PC-3 (cell line): ENCODE data around the gene STUM. TPM values are rescaled to one million over a fixed set of nuclear protein-coding genes. Genes with fewer than 3 reads are reported as not detected.

Source experiments
- ATAC-seq: fragments of 200-7000 bp; cut with Tn5 transposase; 2 replicates; pipeline ENCODE4 v1.9.1; 2020; ENCODE audit warnings: mild to moderate bottlenecking, moderate library complexity
- BruUV-seq: library from RNA; stranded (reverse); fragments of 400-500 nt; replicated peaks from 2 replicates; lab custom pipeline; 2021; lab: Mats Ljungman, UMichigan
- CTCF ChIA-PET: fragments of 300-600 bp; sonication (Branson Sonifier 250); formaldehyde crosslinking; loops from one replicate; lab custom pipeline; 2022; ENCODE audit warnings: antibody characterized with exemption; lab: Charles Lee
- POLR2A ChIA-PET: fragments of 300-600 bp; sonication (Branson Sonifier 250); formaldehyde crosslinking; loops from one replicate; lab custom pipeline; 2022; ENCODE audit warnings: antibody characterized with exemption; ENCODE audit not compliant: unreplicated experiment; lab: Charles Lee
- DNase-seq: peaks from one replicate; pipeline ENCODE4 v3.0.0-alpha.2; 2015
- H2AFZ ChIP-seq: fragments of 300-600 bp; sonication (generic); 2 replicates; pipeline ENCODE4 v1.6.0; 2016; ENCODE audit warnings: antibody characterized with exemption, low read length
- H3F3A ChIP-seq: fragments of 300-600 bp; sonication (generic); one replicate; pipeline ENCODE4 v1.6.0; 2017; ENCODE audit warnings: antibody characterized with exemption, low read length, control low read depth, mild to moderate bottlenecking; ENCODE audit not compliant: unreplicated experiment
- H3K27ac ChIP-seq: fragments of 300-600 bp; sonication (generic); 2 replicates; pipeline ENCODE4 v1.5.1; 2016; ENCODE audit warnings: mild to moderate bottlenecking, low read length
- H3K27me3 ChIP-seq: fragments of 300-600 bp; sonication (generic); 2 replicates; pipeline ENCODE4 v1.6.1; 2016; ENCODE audit warnings: low read length, mixed read lengths
- H3K36me3 ChIP-seq: fragments of 300-600 bp; sonication (generic); 2 replicates; pipeline ENCODE4 v1.6.1; 2016; ENCODE audit warnings: low read depth, mixed run types, low read length, mixed read lengths
- H3K4me1 ChIP-seq: fragments of 300-600 bp; sonication (generic); 2 replicates; pipeline ENCODE4 v1.5.1; 2016; ENCODE audit warnings: low read length; ENCODE audit not compliant: insufficient read depth
- H3K4me2 ChIP-seq: fragments of 300-600 bp; sonication (generic); 2 replicates; pipeline ENCODE4 v1.6.0; 2016; ENCODE audit warnings: low read length
- H3K4me3 ChIP-seq: fragments of 300-600 bp; sonication (generic); 2 replicates; pipeline ENCODE4 v1.5.1; 2016; ENCODE audit warnings: mild to moderate bottlenecking, low read length, mixed read lengths
- H3K79me2 ChIP-seq: fragments of 300-600 bp; sonication (generic); 2 replicates; pipeline ENCODE4 v1.6.1; 2017; ENCODE audit warnings: low read length, mixed read lengths
- H3K9ac ChIP-seq: fragments of 300-600 bp; sonication (generic); 2 replicates; pipeline ENCODE4 v1.6.0; 2016; ENCODE audit warnings: mild to moderate bottlenecking, low read length
- H3K9me2 ChIP-seq: fragments of 300-600 bp; sonication (generic); replicated peaks from 2 replicates; pipeline ENCODE4 v1.6.1; 2016; ENCODE audit warnings: mixed run types, low read length, mixed read lengths
- H3K9me3 ChIP-seq: fragments of 300-600 bp; sonication (generic); 2 replicates; pipeline ENCODE4 v1.6.1; 2016; ENCODE audit warnings: low read length, mixed read lengths
- H4K20me1 ChIP-seq: fragments of 300-600 bp; sonication (generic); 2 replicates; pipeline ENCODE4 v1.6.1; 2016; ENCODE audit warnings: low read length, mixed read lengths
- EZH2 ChIP-seq: fragments of 300-600 bp; sonication (generic); IDR thresholded peaks from one replicate; pipeline ENCODE4 v1.6.1; 2017; ENCODE audit warnings: antibody characterized with exemption, mild to moderate bottlenecking, low read length; ENCODE audit not compliant: unreplicated experiment
- EZH2phosphoT487 ChIP-seq: fragments of 300-600 bp; sonication (generic); IDR thresholded peaks from 2 replicates; pipeline ENCODE4 v1.6.1; 2018; ENCODE audit warnings: mild to moderate bottlenecking, antibody characterized with exemption, low read length, borderline replicate concordance
- intact Hi-C: fragments of 100-400 bp; cut with micrococcal nuclease; formaldehyde crosslinking; loops from 2 replicates; pipeline ENCODE4 v1.9.0; 2023
- total RNA-seq: library from RNA; depleted of rRNA; stranded (reverse); fragments of >200 nt; gene quantifications from 2 replicates; pipeline ENCODE4 v1.2.3, GENCODE V29; 2014
- TF ChIP-seq, protein P1 (sequence below): fragments of 300-600 bp; sonication (generic); conservative IDR thresholded peaks from 2 replicates; pipeline ENCODE4 v1.5.1; 2017; ENCODE audit warnings: antibody characterized with exemption, low read depth, mild to moderate bottlenecking, low read length

STUM gene
- total RNA-seq, 1 experiment from 2014 or later: 0.58 TPM

DNA sequence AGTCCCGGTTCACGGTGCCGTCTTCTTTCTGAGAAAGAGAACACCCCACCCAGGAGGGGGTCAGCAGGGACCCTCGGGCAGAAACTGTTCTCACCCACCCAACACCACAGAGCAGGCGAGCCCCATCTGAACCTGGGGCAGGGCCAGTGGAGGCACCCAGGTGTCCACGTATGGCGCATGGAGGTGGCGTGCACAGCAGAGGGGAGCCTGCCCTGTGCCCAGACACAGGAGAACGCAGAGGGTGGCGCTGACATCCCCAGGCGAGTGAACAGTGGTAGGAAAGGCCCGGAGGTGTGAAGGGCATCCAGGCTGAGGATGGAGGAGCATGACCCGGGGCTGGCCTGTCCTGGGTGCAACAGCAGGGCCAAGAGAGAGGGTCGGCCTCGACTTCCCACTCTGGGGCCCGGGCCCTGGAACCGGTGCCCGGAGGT lies 91.1 kb downstream of the STUM start:
- Histone ChIP-seq H3K36me3 (no peaks in the 10 kb centered on the region), H3K9me2 (no peaks in the 10 kb centered on the region), H3K9me3 (no peaks in the 10 kb centered on the region), H3K27ac (no peak overlapping the region), H4K20me1 (no peaks in the 10 kb centered on the region), H3F3A (no peaks in the 10 kb centered on the region), H2AFZ (no peak overlapping the region), H3K9ac (no peak overlapping the region), H3K4me1 (peaks cover 34% of the 10 kb centered on the region), H3K79me2 (no peaks in the 10 kb centered on the region), H3K4me3 (no peak overlapping the region), H3K27me3 (no peaks in the 10 kb centered on the region), H3K4me2 (no peak overlapping the region)
- ATAC-seq (no peak), DNase-seq (no peak)
- CTCF ChIA-PET: no interaction called here
- intact Hi-C loops: no loop called here
- TF ChIP-seq EZH2 (no peak), EZH2phosphoT487 (no peak)
- TF ChIP-seq, protein P1, sequence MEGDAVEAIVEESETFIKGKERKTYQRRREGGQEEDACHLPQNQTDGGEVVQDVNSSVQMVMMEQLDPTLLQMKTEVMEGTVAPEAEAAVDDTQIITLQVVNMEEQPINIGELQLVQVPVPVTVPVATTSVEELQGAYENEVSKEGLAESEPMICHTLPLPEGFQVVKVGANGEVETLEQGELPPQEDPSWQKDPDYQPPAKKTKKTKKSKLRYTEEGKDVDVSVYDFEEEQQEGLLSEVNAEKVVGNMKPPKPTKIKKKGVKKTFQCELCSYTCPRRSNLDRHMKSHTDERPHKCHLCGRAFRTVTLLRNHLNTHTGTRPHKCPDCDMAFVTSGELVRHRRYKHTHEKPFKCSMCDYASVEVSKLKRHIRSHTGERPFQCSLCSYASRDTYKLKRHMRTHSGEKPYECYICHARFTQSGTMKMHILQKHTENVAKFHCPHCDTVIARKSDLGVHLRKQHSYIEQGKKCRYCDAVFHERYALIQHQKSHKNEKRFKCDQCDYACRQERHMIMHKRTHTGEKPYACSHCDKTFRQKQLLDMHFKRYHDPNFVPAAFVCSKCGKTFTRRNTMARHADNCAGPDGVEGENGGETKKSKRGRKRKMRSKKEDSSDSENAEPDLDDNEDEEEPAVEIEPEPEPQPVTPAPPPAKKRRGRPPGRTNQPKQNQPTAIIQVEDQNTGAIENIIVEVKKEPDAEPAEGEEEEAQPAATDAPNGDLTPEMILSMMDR: no peak
- BruUV-seq: no TSS peak
- POLR2A ChIA-PET: no interaction called here

DNA sequence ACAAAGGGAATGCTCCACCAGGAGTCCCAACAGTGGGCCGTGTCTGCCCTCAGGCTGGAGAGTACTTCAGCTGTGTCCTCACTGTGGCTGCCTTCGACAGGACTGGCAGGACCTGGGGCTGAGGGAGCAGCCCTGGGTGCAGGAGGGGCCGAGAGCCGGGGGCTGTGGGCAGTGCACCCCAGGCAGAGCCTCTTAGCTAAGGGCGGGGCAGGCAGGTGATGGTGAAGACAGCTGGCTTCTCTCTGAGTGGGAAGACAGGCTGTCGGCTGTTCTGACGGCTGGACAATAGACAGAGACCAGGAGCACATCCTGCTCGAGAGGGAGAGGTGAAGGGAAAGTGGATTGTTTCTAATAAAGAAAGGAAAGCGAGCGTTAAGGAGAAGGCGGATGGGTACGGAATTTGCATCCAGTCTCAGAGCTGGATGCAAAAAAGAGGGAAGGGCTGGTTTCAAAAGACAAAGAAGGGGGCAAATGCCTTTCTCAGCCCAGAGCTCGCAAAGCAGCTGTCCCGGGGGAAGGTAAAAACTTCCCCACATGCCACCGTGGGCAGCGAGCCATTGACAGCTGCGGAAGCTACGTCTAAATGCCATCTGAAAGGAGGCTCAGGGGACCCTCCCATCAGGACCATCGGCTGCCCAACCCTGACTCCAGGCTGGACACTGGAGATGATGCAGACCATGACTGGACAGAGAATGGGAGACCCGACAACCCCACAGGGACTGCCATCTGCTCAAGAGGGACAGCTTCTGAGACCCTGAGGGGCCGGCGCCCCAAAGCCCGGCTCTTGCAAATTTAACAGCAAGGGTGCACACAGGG lies 92.0 kb downstream of the STUM start:
- ChIA-PET CTCF (no interaction called here), POLR2A (no interaction called here)
- Histone ChIP-seq H3F3A (no peaks in the 10 kb centered on the region), H3K9me3 (no peaks in the 10 kb centered on the region), H2AFZ (no peak overlapping the region), H3K4me1 (peaks cover 34% of the 10 kb centered on the region), H3K36me3 (no peaks in the 10 kb centered on the region), H3K4me2 (no peak overlapping the region), H3K9me2 (no peaks in the 10 kb centered on the region), H3K79me2 (no peaks in the 10 kb centered on the region), H3K9ac (no peak overlapping the region), H4K20me1 (no peaks in the 10 kb centered on the region), H3K4me3 (no peak overlapping the region), H3K27ac (no peak overlapping the region), H3K27me3 (no peaks in the 10 kb centered on the region)
- no TSS peak for BruUV-seq
- no peak for ATAC-seq
- DNase-seq: no peak
- intact Hi-C loops: no loop called here
- TF ChIP-seq EZH2phosphoT487 (no peak), EZH2 (no peak)
- TF ChIP-seq, protein P1: no peak

DNA sequence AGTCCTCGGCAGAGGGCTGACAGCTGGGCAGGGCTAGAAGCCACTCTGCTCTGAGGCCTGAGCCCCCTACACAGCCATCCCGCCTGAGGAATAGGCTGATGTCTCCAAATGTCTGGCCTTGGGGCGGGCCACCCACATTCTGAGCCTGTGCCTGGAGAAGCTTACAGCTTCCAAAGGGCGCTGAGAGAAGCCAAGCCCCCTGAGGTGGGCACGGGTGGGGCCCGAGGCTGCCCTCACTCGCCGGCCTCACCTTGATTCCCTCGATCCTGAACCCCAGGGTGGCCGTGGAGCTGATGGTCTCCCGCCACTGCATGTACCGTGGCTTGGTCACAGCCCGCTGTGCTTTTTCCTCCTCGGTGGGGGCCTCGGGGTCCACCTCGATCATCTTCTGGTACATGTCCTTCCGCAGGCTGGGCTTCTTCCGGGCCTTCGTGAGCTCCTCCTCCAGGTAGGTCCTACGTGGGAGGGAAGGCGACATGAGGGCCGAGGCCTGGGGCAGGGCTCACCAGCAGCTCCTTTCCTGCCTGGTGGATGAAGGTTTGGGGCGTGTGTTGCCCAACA lies 93.2 kb downstream of the STUM start:
- Histone ChIP-seq H2AFZ (no peak overlapping the region), H3K9ac (no peak overlapping the region), H3K9me3 (no peaks in the 10 kb centered on the region), H3K4me1 (peaks cover 37% of the 10 kb centered on the region), H3K4me2 (no peak overlapping the region), H3K36me3 (no peaks in the 10 kb centered on the region), H3K4me3 (no peak overlapping the region), H4K20me1 (no peaks in the 10 kb centered on the region), H3F3A (no peaks in the 10 kb centered on the region), H3K27me3 (no peaks in the 10 kb centered on the region), H3K9me2 (no peaks in the 10 kb centered on the region), H3K79me2 (no peaks in the 10 kb centered on the region), H3K27ac (no peak overlapping the region)
- no peak for ATAC-seq
- no TSS peak for BruUV-seq
- TF ChIP-seq EZH2: no peak
- TF ChIP-seq, protein P1: no peak
- TF ChIP-seq EZH2phosphoT487: no peak
- intact Hi-C loops: no loop called here
- ChIA-PET CTCF (no interaction called here), POLR2A (interaction anchor here (0.5 to 0.7 kb wide), 2 partner anchors 174 to 181 kb away, joined by 3 to 6 read pairs; no protein-coding TSS in a partner anchor)
- DNase-seq: no peak
